Measurements from ENCODE around the gene ABCD1. TPM values are rescaled to one million over a fixed set of nuclear protein-coding genes. Genes with fewer than 3 reads are reported as not detected.

The ABCD1 gene
- total RNA-seq, 1 donor from 2014 or later: 8.4 TPM

GRCh38 chrX:153773741-153774575 is 49.3 kb downstream of the ABCD1 start:
- H3K4me3 Mint-ChIP-seq: no peak overlapping the region
- intact Hi-C loops (cut with micrococcal nuclease): no loop called here
- no peaks in the 10 kb centered on the region for H3K9me3 Mint-ChIP-seq
- H3K27me3 Mint-ChIP-seq (ENCODE audit: insufficient read depth): no peaks in the 10 kb centered on the region
- H3K4me1 Mint-ChIP-seq (ENCODE audit: low read depth): no peaks in the 10 kb centered on the region
- no peaks in the 10 kb centered on the region for H3K36me3 Mint-ChIP-seq (ENCODE audit: low read depth)
- DNase-seq (ENCODE audit: low spot score): no peak
- no peak overlapping the region for H3K27ac Mint-ChIP-seq

- no peak overlapping the region for H3K27ac Mint-ChIP-seq
- intact Hi-C loops (cut with micrococcal nuclease): no loop called here
- no peaks in the 10 kb centered on the region for H3K27me3 Mint-ChIP-seq (ENCODE audit: insufficient read depth)
- no peaks in the 10 kb centered on the region for H3K9me3 Mint-ChIP-seq
- no peak for DNase-seq (ENCODE audit: low spot score)
- H3K36me3 Mint-ChIP-seq (ENCODE audit: low read depth): no peaks in the 10 kb centered on the region
- no peaks in the 10 kb centered on the region for H3K4me1 Mint-ChIP-seq (ENCODE audit: low read depth)
- no peak overlapping the region for H3K4me3 Mint-ChIP-seq
Observed at GRCh38 chrX:153774576-153775292, 50.1 kb downstream of the ABCD1 start.

GRCh38 chrX:153775293-153776119 is 50.9 kb downstream of the ABCD1 start:
- Mint-ChIP-seq H3K4me1 (ENCODE audit: low read depth) (no peaks in the 10 kb centered on the region), H3K9me3 (no peaks in the 10 kb centered on the region), H3K27me3 (ENCODE audit: insufficient read depth) (peaks cover 2% of the 10 kb centered on the region), H3K4me3 (no peak overlapping the region), H3K36me3 (ENCODE audit: low read depth) (peaks cover 2% of the 10 kb centered on the region), H3K27ac (no peak overlapping the region)
- no peak for DNase-seq (ENCODE audit: low spot score)
- intact Hi-C loops (cut with micrococcal nuclease): no loop called here

- Mint-ChIP-seq H3K4me3 (no peak overlapping the region), H3K27ac (no peak overlapping the region), H3K36me3 (ENCODE audit: low read depth) (peaks cover 2% of the 10 kb centered on the region), H3K9me3 (no peaks in the 10 kb centered on the region), H3K27me3 (ENCODE audit: insufficient read depth) (peaks cover 2% of the 10 kb centered on the region), H3K4me1 (ENCODE audit: low read depth) (no peaks in the 10 kb centered on the region)
- no peak for DNase-seq (ENCODE audit: low spot score)
- intact Hi-C loops (cut with micrococcal nuclease): no loop called here
Observed at GRCh38 chrX:153776120-153776599, 51.5 kb downstream of the ABCD1 start.

- Mint-ChIP-seq H3K4me3 (no peak overlapping the region), H3K9me3 (no peaks in the 10 kb centered on the region), H3K4me1 (ENCODE audit: low read depth) (no peaks in the 10 kb centered on the region), H3K27me3 (ENCODE audit: insufficient read depth) (peaks cover 2% of the 10 kb centered on the region), H3K27ac (no peak overlapping the region), H3K36me3 (ENCODE audit: low read depth) (peaks cover 2% of the 10 kb centered on the region)
- DNase-seq (ENCODE audit: low spot score): no peak
- intact Hi-C loops (cut with micrococcal nuclease): no loop called here
Observed at GRCh38 chrX:153776611-153777045, 52.0 kb downstream of the ABCD1 start.

GRCh38 chrX:153777261-153778090 is 52.8 kb downstream of the ABCD1 start:
- H3K4me3 Mint-ChIP-seq: no peak overlapping the region
- peaks cover 2% of the 10 kb centered on the region for H3K27me3 Mint-ChIP-seq (ENCODE audit: insufficient read depth)
- no peak overlapping the region for H3K27ac Mint-ChIP-seq
- H3K9me3 Mint-ChIP-seq: no peaks in the 10 kb centered on the region
- intact Hi-C loops (cut with micrococcal nuclease): no loop called here
- DNase-seq (ENCODE audit: low spot score): no peak
- H3K36me3 Mint-ChIP-seq (ENCODE audit: low read depth): peaks cover 2% of the 10 kb centered on the region
- no peaks in the 10 kb centered on the region for H3K4me1 Mint-ChIP-seq (ENCODE audit: low read depth)

GRCh38 chrX:153778181-153778580 is 53.5 kb downstream of the ABCD1 start:
- no peak overlapping the region for H3K4me3 Mint-ChIP-seq
- no peak for DNase-seq (ENCODE audit: low spot score)
- peaks cover 2% of the 10 kb centered on the region for H3K27me3 Mint-ChIP-seq (ENCODE audit: insufficient read depth)
- intact Hi-C loops (cut with micrococcal nuclease): no loop called here
- no peaks in the 10 kb centered on the region for H3K9me3 Mint-ChIP-seq
- no peaks in the 10 kb centered on the region for H3K4me1 Mint-ChIP-seq (ENCODE audit: low read depth)
- H3K27ac Mint-ChIP-seq: no peak overlapping the region
- peaks cover 2% of the 10 kb centered on the region for H3K36me3 Mint-ChIP-seq (ENCODE audit: low read depth)

GRCh38 chrX:153778684-153779101 is 54.0 kb downstream of the ABCD1 start:
- no peaks in the 10 kb centered on the region for H3K4me1 Mint-ChIP-seq (ENCODE audit: low read depth)
- peaks cover 2% of the 10 kb centered on the region for H3K27me3 Mint-ChIP-seq (ENCODE audit: insufficient read depth)
- H3K36me3 Mint-ChIP-seq (ENCODE audit: low read depth): peaks cover 2% of the 10 kb centered on the region
- intact Hi-C loops (cut with micrococcal nuclease): no loop called here
- no peak for DNase-seq (ENCODE audit: low spot score)
- H3K4me3 Mint-ChIP-seq: no peak overlapping the region
- no peaks in the 10 kb centered on the region for H3K9me3 Mint-ChIP-seq
- no peak overlapping the region for H3K27ac Mint-ChIP-seq

GRCh38 chrX:153779891-153780677 is 55.4 kb downstream of the ABCD1 start:
- Mint-ChIP-seq H3K4me3 (no peak overlapping the region), H3K36me3 (ENCODE audit: low read depth) (peaks cover 2% of the 10 kb centered on the region), H3K4me1 (ENCODE audit: low read depth) (no peaks in the 10 kb centered on the region), H3K9me3 (no peaks in the 10 kb centered on the region), H3K27me3 (ENCODE audit: insufficient read depth) (peaks cover 2% of the 10 kb centered on the region), H3K27ac (peak overlapping the region; percentile 61)
- DNase-seq (ENCODE audit: low spot score): no peak
- intact Hi-C loops (cut with micrococcal nuclease): no loop called here

- H3K36me3 Mint-ChIP-seq (ENCODE audit: low read depth): peaks cover 2% of the 10 kb centered on the region
- H3K9me3 Mint-ChIP-seq: no peaks in the 10 kb centered on the region
- intact Hi-C loops (cut with micrococcal nuclease): no loop called here
- DNase-seq (ENCODE audit: low spot score): no peak
- peaks cover 2% of the 10 kb centered on the region for H3K27me3 Mint-ChIP-seq (ENCODE audit: insufficient read depth)
- H3K4me3 Mint-ChIP-seq: no peak within 1 kb of the TSS
- H3K4me1 Mint-ChIP-seq (ENCODE audit: low read depth): no peaks in the 10 kb centered on the region
- peak within 1 kb of the TSS; percentile 61 for H3K27ac Mint-ChIP-seq
Observed at GRCh38 chrX:153780678-153781427, 56.2 kb downstream of the ABCD1 start, which contains the start of gene SRPK3. Gene SRPK3, plus strand, starts transcription at chrX:153781041. Its CDS starts 46 bp downstream, at chrX:153781087.

- H3K9me3 Mint-ChIP-seq: no peaks in the 10 kb centered on the region
Observed at GRCh38 chrX:153781428-153782047, 56.9 kb downstream of the ABCD1 start.

More at GRCh38 chrX:153781428-153782047, 56.9 kb downstream of the ABCD1 start:
- Mint-ChIP-seq H3K27ac (no peak overlapping the region), H3K4me1 (ENCODE audit: low read depth) (no peaks in the 10 kb centered on the region), H3K4me3 (no peak overlapping the region), H3K36me3 (ENCODE audit: low read depth) (peaks cover 2% of the 10 kb centered on the region), H3K27me3 (ENCODE audit: insufficient read depth) (peaks cover 2% of the 10 kb centered on the region)
- intact Hi-C loops (cut with micrococcal nuclease): no loop called here
- no peak for DNase-seq (ENCODE audit: low spot score)

All from activated T-helper 1 cell treated with anti-CD3 and anti-CD28 coated beads, Interleukin-12 subunit alpha, Interleukin-12 subunit beta, Interleukin-2, Interleukin-4 antibody, amounts not matched to agents 30 ng/mL and 10 ng/mL and 1 ng/mL, durations not matched to agents 14 hours and 24 hours and 36 hours (primary cell).